Uterus (tissue), 4 donors: ENCODE data around the gene ADM2. TPM values are rescaled to one million over a fixed set of nuclear protein-coding genes. Genes with fewer than 3 reads are reported as not detected.

Experiments
- DNase-seq, 2 donors: peaks; one replicate each; pipeline ENCODE4 v3.0.0-alpha.2; 2019 to 2020
- H3K27ac ChIP-seq, 2 donors: fragments of 200-600 bp; sonication (generic); 1 replicate in 1 of 2; 2 replicates in 1 of 2; pipeline ENCODE4 v1.5.1; 2016 to 2018
- H3K27me3 ChIP-seq, 2 donors: fragments of 200-600 bp; sonication (generic); one replicate each; pipeline ENCODE4 v1.5.1; 2018 to 2019; ENCODE audit warnings: control low read depth in 1 of 2
- H3K36me3 ChIP-seq, 2 donors: fragments of 200-600 bp; sonication (generic); one replicate each; pipeline ENCODE4 v1.5.1; 2019; ENCODE audit warnings: control low read depth in 1 of 2
- H3K4me1 ChIP-seq, 2 donors: fragments of 200-600 bp; sonication (generic); one replicate each; pipeline ENCODE4 v1.5.1; 2018 to 2019; ENCODE audit warnings: control low read depth in 1 of 2
- H3K4me3 ChIP-seq, 2 donors: fragments of 200-600 bp; sonication (generic); 1 replicate in 1 of 2; 2 replicates in 1 of 2; pipeline ENCODE4 v1.5.1; 2018 to 2019; ENCODE audit warnings: mild to moderate bottlenecking in 1 of 2
- H3K9me3 ChIP-seq, 2 donors: fragments of 200-600 bp; sonication (generic); one replicate each; pipeline ENCODE4 v1.5.1; 2019; ENCODE audit warnings: control low read depth in 1 of 2
- POLR2A ChIP-seq, 2 donors: fragments of 450-650 bp; IDR thresholded peaks; one replicate each; pipeline ENCODE4 v1.6.1; 2016; ENCODE audit warnings: antibody characterized with exemption in 2 of 2, mild to moderate bottlenecking in 1 of 2, moderate library complexity in 1 of 2
- intact Hi-C: fragments of 100-400 bp; cut with DNase I; formaldehyde crosslinking; loops from one replicate; pipeline ENCODE4 v1.15.1; 2023; ENCODE audit warnings: low total_unique reads
- total RNA-seq, 4 donors: library from RNA; depleted of rRNA in 3 of 4; stranded (reverse); fragments of >200 nt in 3 of 4; gene quantifications; one replicate each; pipeline versions ENCODE4 v1.1.0 to v1.2.4, GENCODE V29; 2014 to 2023
- TF ChIP-seq, protein P1 (sequence below), 4 experiments: fragments of 200-600 bp in 2 of 4; fragments of 450-650 bp in 2 of 4; sonication (generic) in 2 of 4; IDR thresholded peaks; one replicate each; pipeline ENCODE4 v1.5.1; 2016 to 2019; ENCODE audit warnings: antibody characterized with exemption in 4 of 4, mild to moderate bottlenecking in 2 of 4, moderate library complexity in 1 of 4
- donor health status: DM: yes; HTN: yes; CAD: no.

ADM2 gene
- total RNA-seq, 4 donors from 2014 or later = 0.14 to 0.95 TPM; not detected in 2

DNA sequence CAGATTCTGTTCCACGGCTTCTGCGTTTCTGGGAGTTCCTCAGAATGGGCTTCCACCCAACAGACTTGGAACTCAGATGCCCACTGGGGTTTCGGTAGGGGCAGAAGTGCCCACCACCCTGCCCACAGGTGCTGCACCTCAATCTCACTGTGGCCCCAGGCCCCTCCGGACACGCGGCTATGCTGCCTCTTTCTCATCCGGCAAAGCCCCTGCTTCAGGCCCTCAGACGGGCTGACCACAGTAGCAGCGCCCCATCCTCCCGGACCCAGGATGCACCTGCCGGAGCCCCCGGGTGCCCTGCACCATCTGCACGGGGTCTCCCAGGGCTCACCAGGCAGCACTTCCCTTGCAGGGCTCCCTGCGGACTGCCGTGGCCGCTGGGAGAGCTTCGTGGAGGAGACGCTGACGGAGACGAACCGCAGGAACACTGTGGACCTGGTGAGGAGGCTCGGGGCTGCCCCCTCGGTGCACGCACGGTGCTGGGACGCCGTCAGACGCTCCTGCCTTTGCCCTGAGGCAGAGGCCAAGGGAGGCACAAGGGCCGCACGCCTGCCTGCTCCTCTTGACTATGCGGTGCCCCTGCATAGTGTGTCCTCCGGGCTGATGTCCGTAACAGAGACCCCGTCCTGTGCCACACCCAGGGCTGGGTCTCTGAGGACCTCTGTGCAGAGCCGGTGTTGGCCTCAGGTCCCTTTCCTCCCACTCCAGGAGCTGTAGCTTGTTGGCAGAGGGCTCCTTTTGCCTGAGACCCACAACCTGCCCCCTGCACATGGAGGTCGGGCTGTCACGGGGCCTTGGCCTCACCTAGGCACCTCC lies 45.1 kb upstream of the ADM2 start:
- intact Hi-C loops = no loop called here
- Histone ChIP-seq H3K4me1 (no peaks in the 10 kb centered on the region), H3K27me3 (no peaks in the 10 kb centered on the region), H3K36me3 (no peaks in the 10 kb centered on the region), H3K9me3 (no peaks in the 10 kb centered on the region), H3K4me3 (no peak overlapping the region), H3K27ac (no peak overlapping the region)
- DNase-seq = peak in 1 of 2 donors; percentile 11
- TF ChIP-seq, protein P1, sequence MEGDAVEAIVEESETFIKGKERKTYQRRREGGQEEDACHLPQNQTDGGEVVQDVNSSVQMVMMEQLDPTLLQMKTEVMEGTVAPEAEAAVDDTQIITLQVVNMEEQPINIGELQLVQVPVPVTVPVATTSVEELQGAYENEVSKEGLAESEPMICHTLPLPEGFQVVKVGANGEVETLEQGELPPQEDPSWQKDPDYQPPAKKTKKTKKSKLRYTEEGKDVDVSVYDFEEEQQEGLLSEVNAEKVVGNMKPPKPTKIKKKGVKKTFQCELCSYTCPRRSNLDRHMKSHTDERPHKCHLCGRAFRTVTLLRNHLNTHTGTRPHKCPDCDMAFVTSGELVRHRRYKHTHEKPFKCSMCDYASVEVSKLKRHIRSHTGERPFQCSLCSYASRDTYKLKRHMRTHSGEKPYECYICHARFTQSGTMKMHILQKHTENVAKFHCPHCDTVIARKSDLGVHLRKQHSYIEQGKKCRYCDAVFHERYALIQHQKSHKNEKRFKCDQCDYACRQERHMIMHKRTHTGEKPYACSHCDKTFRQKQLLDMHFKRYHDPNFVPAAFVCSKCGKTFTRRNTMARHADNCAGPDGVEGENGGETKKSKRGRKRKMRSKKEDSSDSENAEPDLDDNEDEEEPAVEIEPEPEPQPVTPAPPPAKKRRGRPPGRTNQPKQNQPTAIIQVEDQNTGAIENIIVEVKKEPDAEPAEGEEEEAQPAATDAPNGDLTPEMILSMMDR (IDR thresholded peaks at IDR 0.05) = no peak
- TF ChIP-seq POLR2A (IDR thresholded peaks at IDR 0.05) = no peak

DNA sequence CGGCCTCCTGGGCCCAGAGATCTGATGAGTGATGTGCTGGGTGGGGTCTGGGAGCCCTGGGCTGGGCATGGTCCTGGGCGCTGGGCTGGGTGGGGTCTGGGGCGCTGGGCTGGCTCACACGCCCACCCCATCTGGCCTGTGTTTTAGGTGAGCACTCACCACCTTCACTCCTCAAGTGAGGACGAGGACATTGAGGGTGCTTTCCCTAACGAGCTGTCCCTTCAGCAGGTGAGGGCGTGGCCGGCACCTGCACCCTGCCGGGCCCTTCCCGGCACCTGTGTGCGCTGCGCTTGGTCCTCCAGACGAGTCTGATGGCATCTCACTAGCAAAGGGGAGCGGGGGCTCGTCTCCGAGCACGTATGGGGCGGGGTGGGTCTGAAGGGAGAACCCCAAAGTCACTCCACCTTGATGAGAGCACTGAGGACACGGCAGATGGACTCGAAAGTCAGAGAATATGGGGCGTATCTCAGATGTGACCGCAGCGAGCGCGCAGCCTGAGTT lies 44.5 kb upstream of the ADM2 start:
- Histone ChIP-seq H3K4me3 (no peak overlapping the region), H3K9me3 (no peaks in the 10 kb centered on the region), H3K36me3 (no peaks in the 10 kb centered on the region), H3K27me3 (no peaks in the 10 kb centered on the region), H3K27ac (no peak overlapping the region), H3K4me1 (no peaks in the 10 kb centered on the region)
- intact Hi-C loops = no loop called here
- DNase-seq = no peak
- TF ChIP-seq POLR2A (IDR thresholded peaks at IDR 0.05) = no peak
- TF ChIP-seq, protein P1 (IDR thresholded peaks at IDR 0.05) = no peak

DNA sequence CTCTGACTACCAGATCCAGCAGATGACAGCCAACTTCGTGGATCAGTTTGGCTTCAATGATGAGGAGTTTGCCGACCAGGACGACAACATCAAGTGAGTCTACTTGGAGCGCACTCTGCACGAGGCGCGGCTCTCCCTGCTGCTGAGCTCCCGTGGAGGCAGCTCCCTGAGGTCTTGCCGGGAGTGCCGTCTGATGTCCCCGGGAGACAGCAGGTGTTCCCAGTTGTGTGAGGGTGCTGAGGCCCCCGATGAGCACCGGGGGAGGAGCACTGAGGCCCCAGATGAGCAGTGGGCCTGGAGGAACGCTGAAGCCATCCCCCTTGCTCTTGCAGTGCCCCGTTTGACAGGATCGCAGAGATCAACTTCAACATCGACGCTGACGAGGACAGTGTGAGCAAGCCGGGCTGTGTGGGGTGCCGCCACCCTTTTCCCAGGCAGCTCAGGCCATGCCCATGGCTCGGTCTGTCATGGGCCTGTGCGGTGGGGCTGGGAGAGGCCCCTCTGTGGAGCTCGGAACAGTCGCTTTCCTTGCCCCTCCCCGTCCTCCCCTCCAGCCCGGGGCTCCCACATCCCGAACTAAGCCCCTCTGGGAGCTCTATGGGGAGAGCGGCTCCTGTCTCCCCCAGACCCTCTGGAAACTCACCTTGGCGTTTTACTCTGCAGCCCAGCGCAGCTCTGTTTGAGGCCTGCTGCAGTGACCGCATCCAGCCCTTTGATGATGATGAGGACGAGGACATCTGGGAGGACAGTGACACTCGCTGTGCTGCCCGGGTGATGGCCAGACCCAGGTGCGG lies 43.6 kb upstream of the ADM2 start:
- DNase-seq = no peak
- Histone ChIP-seq H3K27me3 (no peaks in the 10 kb centered on the region), H3K9me3 (no peaks in the 10 kb centered on the region), H3K4me3 (no peak overlapping the region), H3K4me1 (no peaks in the 10 kb centered on the region), H3K27ac (no peak overlapping the region), H3K36me3 (no peaks in the 10 kb centered on the region)
- intact Hi-C loops = no loop called here
- TF ChIP-seq, protein P1 (IDR thresholded peaks at IDR 0.05) = no peak
- no peak for TF ChIP-seq POLR2A (IDR thresholded peaks at IDR 0.05)

DNA sequence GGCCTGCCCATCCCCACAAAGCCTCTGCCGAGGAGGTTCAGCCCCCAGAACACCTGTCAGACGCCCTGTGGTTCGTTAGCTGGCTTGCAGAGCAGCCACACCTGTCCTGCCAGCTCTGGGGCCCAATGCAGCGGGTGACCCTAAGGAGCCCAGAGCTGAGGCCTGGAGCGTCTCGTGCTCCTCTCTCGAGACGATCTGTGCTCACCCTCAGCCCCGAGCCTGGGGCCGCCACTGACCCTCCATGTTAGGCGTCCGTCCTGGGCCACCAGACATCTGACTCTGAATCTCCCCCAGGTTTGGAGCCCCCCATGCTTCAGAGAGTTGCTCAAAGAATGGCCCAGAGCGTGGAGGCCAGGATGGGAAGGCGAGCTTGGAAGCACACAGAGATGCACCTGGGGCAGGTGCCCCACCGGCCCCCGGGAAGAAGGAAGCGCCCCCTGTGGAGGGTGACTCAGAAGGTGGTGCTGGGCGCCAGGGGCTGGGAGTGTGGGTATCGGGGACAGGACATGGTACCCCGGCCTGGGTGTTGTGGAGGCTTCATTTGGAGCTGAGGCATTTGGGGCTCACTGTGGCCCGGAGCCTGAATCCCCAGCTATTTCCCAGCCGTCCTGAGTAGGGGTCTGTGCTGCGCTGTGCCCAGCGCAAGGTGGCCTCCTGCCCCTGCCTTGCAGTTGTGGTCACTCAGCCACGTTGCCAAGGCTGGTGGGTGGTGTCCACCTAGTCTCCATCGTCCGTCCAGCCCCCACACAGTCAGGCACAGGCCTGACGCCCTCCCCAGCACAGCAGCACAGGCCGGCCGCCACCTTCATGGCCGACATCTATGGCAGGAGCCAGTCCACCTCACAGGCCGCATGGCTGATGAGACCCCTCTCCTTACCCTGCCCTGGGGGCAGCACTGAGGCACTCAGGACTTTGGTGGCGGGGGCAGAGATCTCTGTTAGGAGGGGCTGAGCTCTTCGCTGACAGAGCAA lies 42.8 kb upstream of the ADM2 start:
- no peaks in the 10 kb centered on the region for H3K4me1 ChIP-seq
- intact Hi-C loops = no loop called here
- DNase-seq = no peak
- TF ChIP-seq, protein P1 (IDR thresholded peaks at IDR 0.05) = no peak
- TF ChIP-seq POLR2A (IDR thresholded peaks at IDR 0.05) = no peak
- H3K4me3 ChIP-seq = no peak overlapping the region
- no peaks in the 10 kb centered on the region for H3K9me3 ChIP-seq
- no peaks in the 10 kb centered on the region for H3K36me3 ChIP-seq
- no peaks in the 10 kb centered on the region for H3K27me3 ChIP-seq
- no peak overlapping the region for H3K27ac ChIP-seq
